ENCODE results near the gene GLS.
"Not testable (repeated sequence)": the region's sequence is repeated elsewhere in the genome, so short reads cannot be mapped to it uniquely, and the experiment has no call there.

The GLS gene

GRCh38 chr2:190959911-190960788, 79.5 kb downstream of the GLS start:
- no peak overlapping the region for H3K4me3 ChIP-seq (ENCODE audit: low read depth, low read length)
- TF ChIP-seq TRIM28 (IDR thresholded peaks at IDR 0.05; ENCODE audit: borderline replicate concordance, low read length) (no peak), YY2 (tag by site-specific recombination; IDR thresholded peaks at IDR 0.05) (no peak), ZNF677 (tag by site-specific recombination; IDR thresholded peaks at IDR 0.05) (no peak), ZNF335 (tag by site-specific recombination; conservative IDR thresholded peaks at IDR 0.05) (no peak), ZSCAN30 (tag by site-specific recombination; IDR thresholded peaks at IDR 0.05) (no peak), KLF9 (tag by site-specific recombination; IDR thresholded peaks at IDR 0.05; ENCODE audit: low read depth) (no peak), ZNF146 (tag by site-specific recombination; IDR thresholded peaks at IDR 0.05) (no peak), ZNF510 (tag by site-specific recombination; IDR thresholded peaks at IDR 0.05; ENCODE audit: insufficient replicate concordance) (no peak), ZNF670 (tag by site-specific recombination; IDR thresholded peaks at IDR 0.05; ENCODE audit: low read depth) (no peak)
- no peak overlapping the region for H3K27ac ChIP-seq (ENCODE audit: extremely low read depth, low read depth, low read length)
- ChIA-PET POLR2A (interaction anchor here (0.9 kb wide), 1 partner anchor 78 kb away, joined by 3 read pairs; no protein-coding TSS in a partner anchor), CTCF (interaction anchor here (0.7 kb wide), 2 partner anchors 164 to 290 kb away, joined by 3 read pairs; no protein-coding TSS in a partner anchor)
- no peaks in the 10 kb centered on the region for H3K4me1 ChIP-seq (ENCODE audit: control insufficient read depth, insufficient read depth, low read length)
- no peaks in the 10 kb centered on the region for H3K9me3 ChIP-seq (ENCODE audit: control insufficient read depth, insufficient read depth, low read depth, low read length)
- peaks cover 0 to 24% of the 10 kb centered on the region in 2 experiments; a peak in 1 of 3 replicates for H3K36me3 ChIP-seq (ENCODE audit: control insufficient read depth in 2 of 2, insufficient read depth in 1 of 2, low read length in 2 of 2)

GRCh38 chr2:190961117-190961516, 80.5 kb downstream of the GLS start:
- H3K4me1 ChIP-seq (ENCODE audit: control insufficient read depth, insufficient read depth, low read length); POLR2A ChIA-PET; H3K9me3 ChIP-seq (ENCODE audit: control insufficient read depth, insufficient read depth, low read depth, low read length); H3K4me3 ChIP-seq (ENCODE audit: low read depth, low read length); H3K27ac ChIP-seq (ENCODE audit: extremely low read depth, low read depth, low read length): not testable (repeated sequence)
- peak; percentile 49; the same call in 1 of the 2 replicates for TF ChIP-seq SCRT2 (tag by site-specific recombination; IDR thresholded peaks at IDR 0.05)
- CTCF ChIA-PET: interaction anchor here (0.7 kb wide), 1 partner anchor 69 kb away, joined by 3 read pairs; no protein-coding TSS in a partner anchor
- H3K36me3 ChIP-seq (ENCODE audit: control insufficient read depth in 2 of 2, insufficient read depth in 1 of 2, low read length in 2 of 2): peaks cover 0 to 33% of the 10 kb centered on the region in 2 experiments; a peak in 1 of 3 replicates

GRCh38 chr2:190961918-190962487, 81.4 kb downstream of the GLS start:
- Histone ChIP-seq H3K4me1 (ENCODE audit: control insufficient read depth, insufficient read depth, low read length) (no peaks in the 10 kb centered on the region), H3K27ac (ENCODE audit: extremely low read depth, low read depth, low read length) (no peak overlapping the region), H3K4me3 (ENCODE audit: low read depth, low read length) (no peak overlapping the region), H3K36me3 (ENCODE audit: control insufficient read depth in 2 of 2, insufficient read depth in 1 of 2, low read length in 2 of 2) (peaks cover 0 to 37% of the 10 kb centered on the region in 2 experiments; a peak in 1 of 3 replicates), H3K9me3 (ENCODE audit: control insufficient read depth, insufficient read depth, low read depth, low read length) (no peaks in the 10 kb centered on the region)
- ChIA-PET CTCF (no interaction called here), POLR2A (no interaction called here)
- peak; percentile 50; the same call in 1 of the 2 replicates for TF ChIP-seq PRDM6 (tag by site-specific recombination; IDR thresholded peaks at IDR 0.05)
- no peak for TF ChIP-seq ZNF558 (tag by site-specific recombination; IDR thresholded peaks at IDR 0.05)
- no peak for TF ChIP-seq ZNF341 (tag by site-specific recombination; IDR thresholded peaks at IDR 0.05; ENCODE audit: low read depth)
- TF ChIP-seq HIC1 (tag by site-specific recombination; IDR thresholded peaks at IDR 0.05): no peak
- 0 out of 2 replicates have a peak, but pooled peaks have one; percentile 28 for TF ChIP-seq ZEB2 (tag by site-specific recombination; IDR thresholded peaks at IDR 0.05)
- TF ChIP-seq ZNF214 (tag by site-specific recombination; IDR thresholded peaks at IDR 0.05; ENCODE audit: borderline replicate concordance): no peak
- TF ChIP-seq PBX3 (CRISPR knock-in tag; IDR thresholded peaks at IDR 0.05): no peak
- TF ChIP-seq ZNF704 (tag by site-specific recombination; IDR thresholded peaks at IDR 0.05): no peak
- TF ChIP-seq SP7 (tag by site-specific recombination; IDR thresholded peaks at IDR 0.05): peak; percentile 42; the same call in 1 of the 2 replicates
- TF ChIP-seq HOXD13 (CRISPR knock-in tag; IDR thresholded peaks at IDR 0.05; ENCODE audit: borderline replicate concordance): no peak

Data from HEK293 (cell line).